ENCODE results near the gene GRIK5. TPM values are rescaled to one million over a fixed set of nuclear protein-coding genes. Genes with fewer than 3 reads are reported as not detected.
A peak's percentile ranks its signal among the peaks of the same experiment; 100 is the strongest.

Gene GRIK5
- total RNA-seq, 2 experiments from 2014 or later, result 0.63 to 0.95 TPM

GRCh38 chr19:42083537-42083936, 13.5 kb upstream of the GRIK5 start:
- Mint-ChIP-seq H3K27ac (no peak overlapping the region), H3K9me3 (no peaks in the 10 kb centered on the region), H3K27me3 (no peaks in the 10 kb centered on the region), H3K4me1 (ENCODE audit: low read depth) (peaks cover 17% of the 10 kb centered on the region), H3K4me3 (no peak overlapping the region), H3K36me3 (ENCODE audit: low read depth) (peaks cover 22% of the 10 kb centered on the region)
- CTCF ChIA-PET, result no interaction called here
- ATAC-seq (no peak), DNase-seq (no peak)
- intact Hi-C loops (cut with micrococcal nuclease), result no loop called here
- TF ChIP-seq CTCF (IDR thresholded peaks at IDR 0.05), result no peak
- POLR2A ChIA-PET, result no interaction called here

GRCh38 chr19:42081584-42082203, 11.7 kb upstream of the GRIK5 start:
- Mint-ChIP-seq H3K36me3 (ENCODE audit: low read depth) (peaks cover 29% of the 10 kb centered on the region), H3K9me3 (no peaks in the 10 kb centered on the region), H3K4me1 (ENCODE audit: low read depth) (peaks cover 30% of the 10 kb centered on the region), H3K27me3 (no peaks in the 10 kb centered on the region), H3K4me3 (no peak overlapping the region), H3K27ac (peak overlapping the region; percentile 41)
- DNase-seq (peak; percentile 25), ATAC-seq (peak; percentile 67)
- POLR2A ChIA-PET, result no interaction called here
- peak; percentile 21 for TF ChIP-seq CTCF (IDR thresholded peaks at IDR 0.05)
- CTCF ChIA-PET, result interaction anchor here (1.4 to 1.5 kb wide), 2 partner anchors 10 to 53 kb away, joined by 3 read pairs; no protein-coding TSS in a partner anchor
- intact Hi-C loops (cut with micrococcal nuclease), result no loop called here

GRCh38 chr19:42080764-42081375, 10.9 kb upstream of the GRIK5 start:
- peaks cover 31% of the 10 kb centered on the region for H3K36me3 Mint-ChIP-seq (ENCODE audit: low read depth)
- H3K9me3 Mint-ChIP-seq, result no peaks in the 10 kb centered on the region
- ATAC-seq, result no peak

GRCh38 chr19:42079886-42080763, 10.1 kb upstream of the GRIK5 start:
- ChIA-PET POLR2A (interaction anchor here (0.6 kb wide), 1 partner anchor 217 kb away, joined by 3 read pairs; no protein-coding TSS in a partner anchor), CTCF (interaction anchor here (0.8 kb wide), 1 partner anchor 360 kb away, joined by 3 read pairs; no protein-coding TSS in a partner anchor)
- Mint-ChIP-seq H3K27me3 (no peaks in the 10 kb centered on the region), H3K9me3 (no peaks in the 10 kb centered on the region), H3K4me3 (no peak overlapping the region), H3K36me3 (ENCODE audit: low read depth) (peaks cover 36% of the 10 kb centered on the region), H3K27ac (no peak overlapping the region), H3K4me1 (ENCODE audit: low read depth) (peaks cover 30% of the 10 kb centered on the region)
- no peak for TF ChIP-seq CTCF (IDR thresholded peaks at IDR 0.05)
- intact Hi-C loops (cut with micrococcal nuclease), result no loop called here
- no peak for DNase-seq
- no peak for ATAC-seq

More at GRCh38 chr19:42080764-42081375, 10.9 kb upstream of the GRIK5 start:
- ChIA-PET CTCF (interaction anchor here (1.4 to 1.5 kb wide), 2 partner anchors 11 to 52 kb away, joined by 3 read pairs; no protein-coding TSS in a partner anchor), POLR2A (no interaction called here)
- H3K4me1 Mint-ChIP-seq (ENCODE audit: low read depth), result peaks cover 30% of the 10 kb centered on the region
- no peaks in the 10 kb centered on the region for H3K27me3 Mint-ChIP-seq
- no peak overlapping the region for H3K27ac Mint-ChIP-seq
- no peak overlapping the region for H3K4me3 Mint-ChIP-seq
- no peak for DNase-seq
- intact Hi-C loops (cut with micrococcal nuclease), result no loop called here
- no peak for TF ChIP-seq CTCF (IDR thresholded peaks at IDR 0.05)
